Measurements from ENCODE around the gene CNTN4.
"Not testable (repeated sequence)": the region's sequence is repeated elsewhere in the genome, so short reads cannot be mapped to it uniquely, and the experiment has no call there.

The CNTN4 gene

GRCh38 chr3:2098398-2099027 is at the start of gene CNTN4:
TSS of gene CNTN4 (plus strand) at chr3:2098866.
- peak; percentile 44 for DNase-seq (ENCODE audit: low spot score)

- no peak for DNase-seq (ENCODE audit: low spot score)
Observed at GRCh38 chr3:2061360-2061759, 37.3 kb upstream of the CNTN4 start.

DNA sequence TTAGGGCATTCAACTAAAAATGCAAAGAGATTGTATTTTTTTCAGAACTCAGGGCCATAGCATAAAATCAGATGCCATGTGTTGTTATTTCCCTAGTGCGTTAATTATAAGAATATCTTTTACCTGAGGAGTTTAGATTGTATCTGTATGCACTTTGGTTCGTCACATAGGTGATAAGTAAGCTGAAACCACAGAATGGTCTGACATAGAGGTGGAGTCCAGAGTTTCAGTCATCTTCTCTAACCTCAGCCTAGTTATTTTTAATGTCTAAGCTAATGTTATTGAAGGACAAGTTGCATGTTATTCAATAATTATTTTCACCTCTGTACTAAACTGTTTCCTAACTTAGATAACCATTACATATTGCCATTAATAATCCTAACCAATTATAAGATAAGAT is 27.1 kb upstream of the CNTN4 start:
- no peak for DNase-seq (ENCODE audit: low spot score)

GRCh38 chr3:2078821-2079220 is 19.8 kb upstream of the CNTN4 start:
- no peak for DNase-seq (ENCODE audit: low spot score)

DNA sequence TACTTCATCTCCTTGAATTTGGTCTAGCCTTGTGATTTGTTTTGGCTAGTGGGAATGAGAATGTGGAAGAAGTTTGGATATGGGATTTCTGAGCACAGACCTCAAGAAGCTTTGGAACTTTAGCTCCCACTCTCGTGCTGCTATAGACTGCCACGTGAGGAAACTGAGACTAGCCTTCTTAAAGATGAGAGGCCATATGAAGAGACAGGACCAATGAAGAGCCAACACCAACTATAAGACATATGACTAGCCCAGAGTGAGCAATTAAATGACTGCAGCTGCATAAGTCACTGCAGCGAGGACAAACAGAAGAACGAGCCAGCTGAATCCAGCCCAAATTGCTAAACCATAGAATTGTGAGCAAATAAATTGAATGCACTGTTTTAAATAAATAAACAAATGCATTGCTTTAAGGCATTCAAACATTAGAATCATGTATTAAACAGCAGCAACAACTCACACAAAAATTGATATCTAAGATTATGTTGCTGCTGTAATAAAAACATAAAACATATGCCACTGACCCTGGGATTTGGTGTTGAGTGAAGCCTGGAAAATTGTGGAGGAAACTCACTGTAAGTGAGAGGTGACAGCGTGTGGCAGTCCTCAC is 15.7 kb upstream of the CNTN4 start:
- no peak for DNase-seq (ENCODE audit: low spot score)

DNA sequence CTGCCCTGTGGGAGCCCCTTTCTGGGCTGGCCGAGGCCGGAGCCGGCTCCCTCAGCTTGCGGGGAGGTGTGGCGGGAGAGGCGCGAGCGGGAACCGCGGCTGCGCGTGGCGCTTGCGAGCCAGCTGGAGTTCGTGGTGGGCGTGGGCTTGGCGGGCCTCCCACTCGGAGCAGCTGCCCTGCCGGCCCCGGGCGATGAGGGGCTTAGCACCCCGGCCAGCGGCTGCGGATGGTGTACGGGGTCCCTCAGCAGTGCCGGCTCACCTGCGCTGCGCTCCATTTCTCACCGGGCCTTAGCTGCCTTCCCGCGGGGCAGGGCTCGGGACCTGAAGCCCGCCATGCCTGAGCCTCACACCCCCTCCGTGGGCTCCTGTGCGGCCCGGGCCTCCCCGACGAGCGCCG is 15.1 kb upstream of the CNTN4 start:
- DNase-seq (ENCODE audit: low spot score): not testable (repeated sequence)

DNA sequence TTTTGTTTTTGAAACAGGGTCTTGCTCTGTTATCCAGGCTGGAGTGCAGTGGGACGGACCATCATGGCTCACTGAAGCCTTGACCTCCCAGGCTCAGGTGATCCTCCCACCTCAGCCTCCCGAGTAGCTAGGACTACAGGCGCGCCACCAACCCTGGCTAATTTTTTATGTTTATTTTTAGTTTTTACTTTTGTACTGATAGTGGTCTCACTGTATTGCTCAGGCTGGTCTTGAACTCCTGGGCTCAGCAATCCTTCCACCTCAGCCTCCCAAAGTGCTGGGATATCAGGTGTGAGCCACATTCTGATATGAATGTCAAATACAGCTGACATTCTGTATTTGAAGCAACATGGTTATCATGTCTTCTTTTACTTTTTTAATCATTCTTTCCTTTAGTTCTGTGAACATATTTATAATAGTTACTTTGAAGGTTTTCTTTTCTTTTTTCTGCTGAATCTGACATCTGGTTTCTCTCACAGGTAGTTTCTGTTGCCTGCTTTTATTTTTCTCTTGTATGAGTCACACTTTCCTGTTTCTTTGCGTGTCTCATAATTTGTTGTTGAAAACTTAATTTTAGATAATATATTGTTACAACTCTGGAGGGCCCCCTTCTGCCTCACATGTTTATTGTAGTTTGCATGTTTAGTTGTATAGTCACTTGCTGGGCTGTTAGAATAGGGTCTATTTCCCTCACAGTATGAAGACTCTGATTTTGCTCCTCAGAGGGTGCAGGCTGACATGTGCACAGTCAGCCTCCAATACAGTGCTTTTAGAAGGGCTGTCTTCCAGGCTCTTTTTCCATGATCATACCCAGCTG is 8.4 kb upstream of the CNTN4 start:
- no peak for DNase-seq (ENCODE audit: low spot score)

DNA sequence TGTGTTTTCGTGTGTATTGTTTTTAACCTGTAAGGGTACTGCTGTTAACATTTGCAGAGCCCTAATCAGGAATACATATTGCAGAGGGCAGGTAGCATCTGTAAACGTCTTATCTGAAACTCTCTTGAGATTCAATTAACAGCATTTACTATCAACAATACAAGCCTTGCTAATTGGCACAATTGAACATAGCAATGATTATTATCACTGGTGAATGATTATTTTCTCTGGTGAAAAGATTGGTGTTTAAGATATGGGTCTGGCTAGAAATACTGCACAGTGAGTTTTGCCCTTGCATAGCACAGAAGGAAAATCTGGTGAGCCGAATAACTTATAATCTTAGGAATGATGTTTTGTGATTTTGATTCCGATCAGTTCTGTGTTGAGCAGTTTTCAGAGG is 5.9 kb upstream of the CNTN4 start:
- no peak for DNase-seq (ENCODE audit: low spot score)

- no peak for DNase-seq (ENCODE audit: low spot score)
Observed at GRCh38 chr3:2094941-2095340, 3.7 kb upstream of the CNTN4 start.

GRCh38 chr3:2096216-2096615 is 2.5 kb upstream of the CNTN4 start:
- DNase-seq (ENCODE audit: low spot score): no peak

- no peak for DNase-seq (ENCODE audit: low spot score)
Observed at GRCh38 chr3:2097641-2098191, 950 bp upstream of the CNTN4 start.

GRCh38 chr3:2099028-2099671 is 484 bp downstream of the CNTN4 start:
- DNase-seq (ENCODE audit: low spot score): no peak

DNA sequence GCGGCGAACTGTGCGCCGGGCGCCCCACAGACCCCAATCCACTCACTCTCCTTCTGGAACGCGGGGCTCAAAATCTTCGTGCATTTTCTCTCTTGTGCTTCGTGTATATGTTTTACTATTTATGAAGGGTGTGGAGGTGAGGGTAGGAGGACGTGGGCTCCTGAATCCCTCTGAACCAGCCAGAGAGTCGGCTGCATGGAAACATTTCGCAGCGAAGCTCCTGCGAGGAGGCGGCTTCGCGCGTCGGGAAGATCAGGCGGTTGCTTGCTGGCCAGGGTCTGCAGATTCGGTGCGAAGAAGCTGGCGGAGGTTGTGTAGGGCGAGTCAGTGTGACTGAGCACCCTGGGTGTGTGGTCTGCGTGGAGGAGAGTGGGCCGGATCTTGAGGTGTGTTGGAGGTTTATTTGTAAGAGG is 1.1 kb downstream of the CNTN4 start:
- no peak for DNase-seq (ENCODE audit: low spot score)

- DNase-seq (ENCODE audit: low spot score): no peak
Observed at GRCh38 chr3:2106438-2106837, 7.8 kb downstream of the CNTN4 start.

DNA sequence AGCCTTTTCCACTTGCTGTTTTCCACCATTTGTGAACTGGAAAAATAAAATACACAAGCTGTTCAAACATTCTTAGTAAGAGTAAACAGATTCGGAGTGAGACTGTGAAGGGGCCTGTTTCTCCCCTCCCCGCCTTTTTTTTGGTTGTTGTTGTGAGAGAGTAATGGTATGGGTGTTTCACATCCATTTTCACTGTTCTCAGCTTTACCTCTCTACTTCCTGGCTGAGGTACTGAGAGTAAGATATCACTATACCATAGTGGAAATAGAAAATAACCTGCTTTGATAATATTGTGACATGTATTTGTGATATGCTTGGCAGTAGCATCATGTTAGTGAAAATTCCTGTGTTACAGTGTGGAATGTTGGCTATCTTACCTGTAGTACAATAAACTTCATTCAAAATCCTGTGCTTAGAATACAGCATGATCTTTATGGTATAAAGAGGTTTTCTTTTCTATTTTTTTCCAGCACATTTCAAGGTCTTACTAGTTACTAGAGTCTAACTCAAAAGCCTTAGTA is 12.0 kb downstream of the CNTN4 start:
- no peak for DNase-seq (ENCODE audit: low spot score)

- no peak for DNase-seq (ENCODE audit: low spot score)
Observed at GRCh38 chr3:2114617-2115275, 16.1 kb downstream of the CNTN4 start.

GRCh38 chr3:2130726-2131125 is 32.1 kb downstream of the CNTN4 start:
- DNase-seq (ENCODE audit: low spot score): no peak

- DNase-seq (ENCODE audit: low spot score): no peak
Observed at GRCh38 chr3:2133146-2133545, 34.5 kb downstream of the CNTN4 start.

DNA sequence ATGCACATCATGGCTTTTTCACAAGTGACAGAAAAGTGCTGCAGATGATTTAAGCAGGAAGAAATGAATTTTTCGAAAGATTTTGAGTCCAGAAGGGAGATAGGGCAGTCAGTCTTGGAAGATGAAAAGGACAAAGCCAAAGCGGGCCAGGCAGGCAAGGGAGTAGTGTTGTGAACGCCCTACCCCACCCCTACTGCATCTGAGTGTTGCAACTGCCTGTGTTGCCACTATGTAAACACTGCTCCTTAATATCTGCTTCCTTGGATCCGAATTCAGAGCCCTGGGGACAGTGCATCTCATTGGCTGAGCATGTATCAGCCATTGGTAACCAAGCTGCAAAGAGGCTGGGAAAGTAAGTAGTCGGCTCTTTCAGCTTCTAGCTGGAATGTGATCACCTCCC is 39.0 kb downstream of the CNTN4 start:
- DNase-seq (ENCODE audit: low spot score): no peak

DNA sequence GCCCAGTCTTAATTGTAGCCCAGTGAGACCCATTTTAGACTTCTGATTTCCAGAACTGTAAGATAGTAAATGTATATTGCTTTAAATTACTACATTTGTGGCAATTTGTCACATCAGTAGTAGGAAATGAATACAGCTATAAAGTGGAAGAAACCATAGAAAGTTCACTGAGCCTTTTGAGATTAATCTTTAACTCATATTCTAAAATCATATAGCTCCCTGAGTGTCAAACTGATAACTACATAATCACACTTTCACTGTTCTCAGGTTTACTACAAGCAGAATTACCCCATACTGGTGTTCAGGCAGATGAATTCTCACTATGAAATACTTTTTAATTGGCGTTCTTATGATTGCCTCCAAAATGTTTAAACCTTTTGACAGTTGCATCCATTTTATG is 42.8 kb downstream of the CNTN4 start:
- DNase-seq (ENCODE audit: low spot score): no peak

DNA sequence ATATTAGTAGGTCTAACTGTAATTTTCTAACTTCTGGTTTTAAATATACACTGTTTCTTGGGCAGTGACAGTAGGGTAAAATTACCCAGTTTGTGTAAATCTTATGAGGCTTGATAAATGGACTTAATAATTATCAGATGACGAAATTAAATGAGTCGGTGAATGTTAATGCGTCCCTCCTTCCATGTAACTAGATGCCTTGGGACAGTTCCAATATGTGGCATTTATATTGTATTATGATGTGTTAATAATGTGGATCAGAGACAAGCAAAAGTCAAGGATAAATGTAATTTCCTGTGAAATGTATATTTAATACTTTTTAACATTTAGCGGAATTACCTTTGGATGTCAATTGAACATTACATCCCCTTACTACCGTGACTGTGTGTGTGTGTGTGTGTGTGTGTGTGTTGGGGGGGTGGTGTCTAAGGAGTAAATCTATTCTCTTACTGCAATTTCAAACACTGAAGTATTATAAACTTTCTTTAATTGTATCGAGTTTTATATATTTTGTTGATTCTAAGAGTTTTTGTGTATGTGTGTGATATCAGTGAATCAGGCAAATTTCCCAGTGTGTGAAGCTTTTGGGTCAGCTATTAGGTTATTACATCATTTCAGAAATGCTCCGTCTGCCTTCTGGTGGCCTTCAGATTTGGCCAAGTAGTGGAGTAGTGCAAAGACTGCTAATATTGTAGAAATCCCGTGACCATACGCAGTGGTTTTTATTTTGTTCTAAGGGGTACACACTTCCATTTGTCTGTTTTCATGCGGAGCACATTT is 50.1 kb downstream of the CNTN4 start:
- DNase-seq (ENCODE audit: low spot score): no peak

Measured in COLO829 (cell line).